Stimulated activated CD4-positive, alpha-beta T cell treated with anti-CD3 and anti-CD28 coated beads, Interleukin-4, amount 100 ng/mL, for 4 hours (primary cell): ENCODE data around the gene SCAF1.
"Not testable (repeated sequence)": the region's sequence is repeated elsewhere in the genome, so short reads cannot be mapped to it uniquely, and the experiment has no call there.

ENCODE experiments used
- DNase-seq, 2 experiments: peaks; one replicate each; pipeline ENCODE4 v3.0.0-alpha.2; 2020

Gene SCAF1

DNA sequence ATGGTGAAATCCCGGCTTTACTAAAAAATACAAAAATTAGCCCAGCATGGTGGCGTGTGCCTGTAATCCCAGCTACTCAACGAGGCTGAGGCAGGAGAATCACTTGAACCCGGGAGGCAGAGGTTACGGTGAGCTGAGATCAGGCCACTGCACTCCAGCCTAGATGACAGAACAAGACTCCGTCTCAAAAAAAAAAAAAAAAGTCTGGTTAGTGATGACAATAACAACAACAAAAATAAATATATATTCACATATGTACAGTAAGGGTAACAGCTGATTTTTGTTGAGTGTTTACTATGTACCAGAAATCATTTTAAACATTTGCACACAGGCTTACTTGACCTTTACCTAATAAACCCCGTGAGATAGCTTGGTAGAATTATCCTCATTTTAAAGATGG is 25.1 kb upstream of the SCAF1 start:
- DNase-seq: no peak

DNA sequence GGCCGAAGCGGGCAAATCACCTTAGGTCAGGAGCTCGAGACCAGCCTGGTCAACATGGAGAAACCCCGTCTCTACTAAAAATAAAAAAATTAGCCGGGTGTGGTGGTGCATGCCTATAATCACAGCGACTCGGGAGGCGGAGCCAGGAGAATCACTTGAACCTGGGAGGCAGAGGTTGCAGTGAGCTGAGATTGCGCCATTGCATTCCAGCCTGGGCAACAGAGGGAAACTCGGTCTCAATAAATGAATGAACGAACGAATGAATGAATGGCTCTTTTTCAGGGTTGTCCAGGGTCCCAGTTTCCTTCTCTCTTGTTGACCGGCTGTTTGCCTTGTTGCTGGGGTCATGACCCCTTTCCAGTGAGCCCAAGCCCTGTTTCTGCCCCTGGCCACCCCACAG is 24.1 kb upstream of the SCAF1 start:
- not testable (repeated sequence) for DNase-seq

DNA sequence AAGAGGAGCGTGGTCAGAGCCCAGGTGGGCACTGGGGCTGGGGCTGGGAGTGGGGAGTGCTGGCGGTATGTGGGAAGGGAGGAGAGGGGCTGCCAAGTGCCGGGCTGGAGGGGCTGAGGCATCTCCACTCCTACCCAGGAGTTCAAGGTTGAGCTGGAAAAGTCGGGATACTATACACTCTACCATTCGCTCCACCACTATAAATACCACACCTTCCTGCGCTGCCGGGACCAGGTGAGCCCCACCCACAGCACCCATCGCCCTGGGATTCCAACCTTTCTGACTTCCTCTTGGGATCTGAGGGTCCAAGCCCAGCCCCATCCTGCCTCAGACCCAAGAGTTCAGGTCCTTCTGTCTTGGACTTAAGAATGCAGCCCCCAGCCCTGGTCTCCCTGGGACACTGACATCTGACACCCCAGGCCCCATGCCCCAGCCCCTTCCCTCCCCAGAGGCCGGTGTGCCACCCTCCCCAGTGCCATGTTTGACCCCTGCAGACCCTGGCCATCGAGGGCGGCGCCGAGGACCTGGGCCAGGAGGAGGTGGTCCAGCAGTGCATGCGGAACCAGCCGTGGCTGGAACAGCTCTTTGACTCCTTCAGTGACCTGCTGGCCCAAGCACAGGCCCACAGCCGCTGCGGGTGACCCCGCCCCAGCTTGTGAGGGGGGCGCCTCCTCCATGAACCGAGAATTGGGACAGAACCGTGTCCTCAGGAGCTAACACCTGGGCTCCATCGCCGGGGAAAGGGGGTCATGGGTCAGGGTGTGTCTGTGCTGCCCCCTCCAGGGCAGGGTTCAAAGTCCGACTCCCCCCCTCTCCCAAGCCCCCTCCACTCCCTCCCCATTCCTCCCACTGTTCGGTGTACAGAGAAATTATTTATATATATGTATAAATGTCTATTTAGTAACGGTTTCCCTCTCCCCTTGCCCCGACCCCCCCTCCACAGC is 16.8 kb upstream of the SCAF1 start:
- DNase-seq: no peak

DNA sequence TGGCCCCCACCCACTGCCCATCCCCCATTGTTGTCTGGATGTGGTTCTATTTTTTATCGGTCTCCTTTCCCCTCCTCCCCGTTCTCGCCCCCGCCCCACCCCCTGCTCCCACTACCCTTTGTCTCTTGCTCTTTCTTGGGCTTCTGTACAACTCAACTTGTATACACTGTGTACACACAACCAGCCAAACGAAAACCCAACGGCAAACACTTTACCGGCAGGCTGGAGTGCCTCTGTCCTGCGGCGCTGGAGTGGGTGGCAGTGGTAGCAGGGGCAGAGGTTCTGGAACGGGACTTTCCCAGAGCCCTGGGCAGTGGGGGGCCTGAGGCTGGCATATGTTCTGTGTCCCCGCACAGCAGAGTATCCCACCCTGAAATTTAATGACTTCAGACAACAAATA is 15.8 kb upstream of the SCAF1 start:
- no peak for DNase-seq

DNA sequence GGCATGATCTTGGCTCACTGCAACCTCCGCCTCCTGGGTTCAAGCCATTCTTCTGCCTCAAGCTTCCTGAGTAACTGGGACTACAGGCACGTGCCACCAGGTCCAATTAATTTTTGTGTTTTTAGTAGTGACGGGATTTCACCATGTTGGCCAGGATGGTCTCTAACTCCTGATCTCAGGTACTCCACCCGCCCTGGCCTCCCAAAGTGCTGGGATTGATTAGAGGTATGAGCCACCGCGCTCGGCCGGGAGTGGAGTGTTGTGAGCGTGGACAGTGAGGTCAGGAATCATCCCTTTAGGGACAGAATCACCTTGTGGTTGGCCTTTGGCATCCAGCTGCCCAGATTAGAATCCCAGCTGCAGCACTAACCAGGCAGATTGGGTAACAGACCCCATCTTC is 12.3 kb upstream of the SCAF1 start:
- no peak for DNase-seq

DNA sequence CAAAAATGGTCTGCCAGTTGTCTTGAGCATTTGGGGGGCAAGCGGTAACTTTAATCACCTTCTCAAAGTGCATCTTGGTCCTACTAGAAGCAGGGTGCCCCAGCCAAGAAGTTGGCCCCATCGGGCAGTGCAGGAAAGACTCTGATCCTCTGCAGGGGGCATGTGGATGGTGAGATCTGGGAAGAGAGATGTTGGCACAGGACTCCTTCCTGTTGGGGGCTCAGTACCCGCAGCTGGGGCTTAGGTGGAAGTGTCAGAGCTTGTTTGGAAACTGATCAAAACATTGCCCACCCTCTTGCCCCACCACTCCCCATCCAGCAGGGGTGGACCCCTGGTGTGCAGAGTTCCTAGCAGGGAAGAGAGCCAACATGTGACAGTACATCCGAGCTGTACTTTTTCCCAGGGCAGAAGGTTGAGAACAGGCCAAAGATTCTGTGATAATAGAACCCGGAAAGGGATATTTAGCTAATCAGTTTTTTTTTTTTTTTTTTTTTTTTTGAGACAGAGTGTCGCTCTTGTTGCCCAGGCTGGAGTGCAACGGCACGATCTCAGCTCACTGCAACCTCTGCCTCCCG is 10.9 kb upstream of the SCAF1 start:
- no peak for DNase-seq

DNA sequence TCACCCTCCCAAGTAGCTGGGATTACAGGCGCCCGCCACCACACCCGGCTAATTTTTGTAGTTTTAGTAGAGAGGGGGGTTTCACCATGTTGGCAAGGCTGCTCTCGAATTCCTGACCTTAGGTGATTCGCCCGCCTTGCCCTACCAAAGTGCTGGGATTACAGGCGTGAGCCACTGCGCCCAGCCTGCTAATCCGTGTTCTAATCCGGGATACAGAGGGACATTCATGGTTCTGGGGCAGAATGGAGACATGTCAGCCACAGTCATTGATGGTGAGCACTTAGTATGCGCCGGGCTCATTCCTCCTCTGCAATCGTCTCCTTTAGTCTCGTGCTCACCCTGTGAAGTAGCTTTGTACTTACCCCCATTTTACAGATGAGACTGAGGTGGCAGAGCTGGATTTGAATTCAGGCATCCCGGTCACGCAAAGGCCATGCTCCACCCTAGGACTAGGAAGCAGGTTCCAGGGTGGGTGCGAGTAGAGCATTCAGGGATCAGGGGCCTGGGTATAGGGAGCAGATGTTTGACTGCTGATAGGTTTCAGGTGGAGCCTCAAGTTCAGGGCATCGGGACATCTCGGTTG is 10.3 kb upstream of the SCAF1 start:
- DNase-seq: no peak

DNA sequence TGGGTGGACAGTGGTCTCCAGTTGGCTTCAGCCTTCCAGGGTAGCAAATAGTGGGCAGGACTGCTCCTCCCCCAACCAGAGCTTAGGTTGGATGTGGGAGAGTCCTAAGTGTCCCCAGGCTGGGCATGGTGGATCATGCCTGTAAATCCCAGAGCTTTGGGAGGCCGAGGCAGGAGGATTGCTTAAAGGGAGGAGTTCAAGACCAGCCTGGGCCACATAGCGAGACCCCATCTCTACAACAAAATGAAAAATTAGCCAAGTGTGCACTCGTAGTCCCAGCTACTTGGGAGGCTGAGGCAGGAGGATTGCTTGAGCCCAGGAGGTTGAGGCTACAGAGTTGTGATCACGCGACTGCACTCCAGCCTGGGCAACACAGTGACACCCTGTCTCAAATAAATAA is 9.4 kb upstream of the SCAF1 start:
- no peak for DNase-seq

DNA sequence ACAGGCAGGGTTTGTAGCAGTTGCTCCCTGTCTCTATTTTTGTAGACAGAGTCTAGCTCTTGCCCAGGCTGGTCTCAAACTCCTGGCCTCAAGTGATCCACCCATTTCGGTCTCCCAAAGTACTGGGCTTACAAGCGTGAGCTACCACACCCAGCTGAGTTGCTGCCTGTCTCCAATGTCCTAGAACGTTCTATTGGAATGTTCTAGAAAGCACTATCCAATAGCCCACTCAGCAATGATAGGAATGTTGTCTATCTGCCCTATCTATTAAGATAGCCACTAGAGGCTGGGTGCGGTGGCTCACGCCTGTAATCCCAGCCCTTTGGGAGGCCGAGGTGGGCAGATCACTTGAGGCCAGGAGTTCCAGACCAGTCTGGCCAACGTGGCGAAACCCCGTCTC is 8.7 kb upstream of the SCAF1 start:
- DNase-seq: not testable (repeated sequence)

DNA sequence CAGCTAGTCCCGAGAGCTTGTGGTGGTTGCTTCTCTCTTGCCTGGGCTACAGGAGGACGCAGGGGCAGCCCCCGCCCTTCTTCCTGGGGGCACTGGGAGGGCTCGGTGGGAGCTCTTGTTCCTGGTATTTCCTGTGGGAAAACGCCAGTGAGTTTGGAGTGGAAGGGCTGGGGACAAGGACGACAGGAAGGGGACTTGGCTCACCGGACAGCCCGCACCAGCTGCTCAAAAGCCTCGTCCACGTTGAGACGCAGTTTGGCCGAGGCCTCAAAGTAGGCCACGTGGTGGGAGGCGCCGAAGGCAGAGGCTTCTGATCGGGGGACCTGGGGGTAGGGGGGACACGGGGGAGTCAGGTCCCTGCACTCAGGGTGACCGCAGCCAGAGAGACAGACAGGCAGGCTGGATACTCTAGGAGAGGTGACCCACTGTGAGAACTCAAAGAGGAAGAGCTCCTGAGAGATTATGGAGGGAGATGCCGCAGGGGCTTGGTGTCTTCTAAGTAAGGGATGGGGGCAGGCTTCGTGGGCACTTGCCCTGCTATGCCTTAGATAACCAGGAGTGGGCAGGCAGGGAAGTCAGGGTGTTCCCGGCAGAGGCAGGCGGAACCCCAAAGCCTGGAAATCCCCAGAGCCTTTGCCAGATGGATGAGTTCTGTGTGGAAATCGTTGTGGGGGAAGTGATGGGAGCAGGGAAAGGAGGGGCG is 6.3 kb upstream of the SCAF1 start:
- DNase-seq: no peak

DNA sequence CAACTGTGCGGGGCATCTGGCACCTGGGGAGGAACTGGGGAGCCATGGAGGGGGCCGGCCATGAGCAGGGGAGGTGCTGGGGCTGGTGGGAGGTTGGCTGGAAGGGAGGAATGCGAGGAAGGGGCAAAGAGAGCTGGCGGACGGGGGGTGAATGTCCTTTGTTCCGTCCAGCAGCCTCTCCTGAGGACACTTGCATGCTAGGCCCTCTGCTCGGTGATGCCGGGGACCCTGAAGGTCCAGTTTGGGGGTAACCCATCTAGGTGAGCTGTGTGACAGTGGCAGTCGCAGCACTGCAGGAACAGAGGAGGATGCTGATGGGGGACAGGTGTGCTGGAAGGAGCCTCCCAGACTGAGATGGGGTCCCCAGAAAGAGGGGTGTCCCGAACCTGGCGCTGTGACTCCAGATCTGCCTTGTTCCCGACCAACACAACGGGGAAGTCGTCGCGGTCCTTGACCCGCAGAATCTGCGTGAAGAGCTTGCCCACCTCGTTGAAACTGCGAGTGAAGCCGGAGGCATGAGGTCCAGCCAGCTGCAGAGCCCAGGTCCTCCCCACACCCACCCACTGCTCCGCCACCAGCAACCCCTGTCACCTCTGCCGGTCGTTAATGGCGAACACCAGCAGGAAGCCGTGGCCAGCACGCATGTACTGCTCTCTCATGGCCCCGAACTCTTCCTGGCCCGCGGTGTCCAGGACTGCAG is 5.6 kb upstream of the SCAF1 start:
- no peak for DNase-seq

DNA sequence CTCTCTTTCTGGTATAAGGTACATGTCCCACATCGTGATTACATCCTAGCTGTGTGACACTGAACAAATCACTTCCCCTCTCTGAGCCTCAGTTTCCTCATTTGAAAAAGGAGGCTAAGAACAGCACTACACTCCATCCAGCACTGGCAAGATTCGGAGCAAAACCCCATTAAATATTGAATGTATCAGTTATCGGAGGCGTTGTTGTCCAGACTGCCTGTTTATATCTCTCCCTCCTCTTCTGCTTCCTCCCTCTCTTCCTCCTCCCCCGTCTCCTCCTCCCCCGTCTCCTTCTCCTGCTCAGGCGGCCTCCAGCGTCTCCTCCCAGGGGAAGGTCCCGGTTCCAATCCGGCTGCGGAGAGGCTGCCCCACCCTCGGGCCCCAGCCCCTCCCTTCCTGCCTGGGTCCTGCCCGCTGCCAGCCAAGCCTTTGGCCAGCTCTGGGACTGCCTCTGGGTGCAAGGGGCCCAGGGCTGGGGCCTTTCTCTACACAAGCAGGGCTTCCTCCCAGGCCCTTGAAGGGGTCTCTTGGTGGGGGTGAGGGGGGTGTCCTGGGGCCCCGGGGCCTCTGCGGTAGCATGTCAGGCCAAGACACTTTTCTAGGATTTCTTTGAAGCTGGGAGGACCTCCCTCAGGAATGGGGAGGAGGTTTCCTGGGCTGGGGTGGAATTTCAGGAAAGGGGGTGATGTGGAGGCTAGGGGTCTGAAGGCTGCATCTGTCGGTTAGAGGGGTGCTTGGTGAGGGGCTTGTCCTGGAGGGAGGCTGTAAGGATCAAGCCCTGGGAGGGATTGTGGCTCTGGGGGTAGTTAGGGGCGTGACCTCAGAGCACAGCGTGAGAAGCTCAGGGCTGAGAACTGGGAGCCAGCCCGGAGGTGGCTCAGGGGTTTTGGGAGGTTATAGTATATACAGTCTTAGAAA is 3.9 kb upstream of the SCAF1 start:
- no peak for DNase-seq

DNA sequence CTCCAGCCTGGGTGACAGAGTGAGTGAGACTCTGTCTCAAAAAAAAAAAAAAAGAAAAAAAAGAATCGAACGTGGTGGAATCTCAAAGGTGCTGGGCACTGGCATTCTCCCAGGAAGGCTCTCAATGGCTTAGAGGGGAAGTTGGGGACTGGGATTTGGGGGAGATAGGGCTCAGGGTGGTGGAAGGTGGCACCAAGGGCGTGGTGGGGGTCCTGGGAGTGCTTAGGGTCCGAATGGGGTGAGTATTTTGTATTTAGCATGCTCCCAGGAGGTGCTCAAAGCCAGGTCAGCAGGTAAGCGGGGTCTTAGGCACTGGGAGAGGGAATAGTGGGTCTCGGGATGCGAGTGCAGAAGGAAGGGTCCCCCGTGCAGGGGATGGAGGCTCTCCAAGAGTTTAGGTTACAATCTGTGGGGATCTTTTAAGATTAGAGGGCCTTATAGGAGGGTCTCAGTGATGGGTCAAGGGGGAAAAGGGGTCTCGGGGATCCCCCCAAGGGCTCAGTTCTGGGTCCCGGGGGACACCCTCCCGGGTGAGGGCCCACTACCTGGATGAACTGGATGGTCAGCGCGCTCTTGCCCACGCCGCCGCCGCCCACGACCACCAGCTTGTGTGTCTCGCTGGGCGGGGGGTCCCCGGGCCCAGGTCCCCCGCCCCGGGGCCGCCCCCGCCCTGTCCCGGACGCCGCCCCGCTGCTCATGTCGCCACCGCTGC is 2.5 kb upstream of the SCAF1 start:
- no peak for DNase-seq

DNA sequence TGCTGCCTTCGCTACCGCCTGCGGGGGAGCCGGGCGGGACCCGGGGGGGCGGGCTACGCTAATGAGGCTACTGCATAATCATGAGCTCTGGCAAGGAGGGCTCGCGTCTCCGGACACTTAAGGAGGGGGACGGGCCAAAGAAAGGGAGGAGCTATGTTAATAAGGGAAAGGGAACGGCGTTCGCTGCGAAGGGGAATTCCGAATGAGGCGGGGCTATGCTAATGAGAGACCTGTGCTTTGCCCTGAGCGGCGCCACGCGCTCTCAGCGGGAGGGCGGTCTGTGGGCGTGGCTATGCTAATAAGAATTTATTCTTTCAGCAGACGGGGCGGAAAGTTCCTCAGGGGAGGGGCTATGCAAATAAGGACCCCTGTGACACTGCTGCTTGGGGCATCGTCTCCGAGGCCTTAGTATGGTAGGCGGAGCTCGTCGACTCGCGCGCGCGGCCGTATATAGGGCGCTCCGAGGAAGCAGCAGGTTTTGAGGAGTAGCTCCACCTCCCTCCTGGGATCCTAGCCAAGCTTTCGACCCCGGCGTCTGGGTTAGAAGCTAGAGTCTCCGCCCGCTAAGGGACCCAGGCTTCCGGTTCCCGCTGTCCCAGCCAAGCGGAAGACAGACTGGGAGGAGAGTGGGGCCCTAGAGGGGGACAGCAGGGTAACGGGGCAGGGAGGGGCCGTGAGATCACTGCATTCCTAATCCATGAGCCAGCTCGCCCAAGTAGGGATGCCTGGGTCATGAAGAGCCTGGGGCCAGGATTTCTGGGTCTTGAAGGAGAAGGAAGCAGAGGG is 1.7 kb upstream of the SCAF1 start, which contains the start of gene RRAS:
Gene RRAS (minus strand): TSS at position 31 of the 786 bp plus-strand sequence. CDS start 45 bp downstream, outside the sequence.
- DNase-seq: peak; percentile 99 to 100

DNA sequence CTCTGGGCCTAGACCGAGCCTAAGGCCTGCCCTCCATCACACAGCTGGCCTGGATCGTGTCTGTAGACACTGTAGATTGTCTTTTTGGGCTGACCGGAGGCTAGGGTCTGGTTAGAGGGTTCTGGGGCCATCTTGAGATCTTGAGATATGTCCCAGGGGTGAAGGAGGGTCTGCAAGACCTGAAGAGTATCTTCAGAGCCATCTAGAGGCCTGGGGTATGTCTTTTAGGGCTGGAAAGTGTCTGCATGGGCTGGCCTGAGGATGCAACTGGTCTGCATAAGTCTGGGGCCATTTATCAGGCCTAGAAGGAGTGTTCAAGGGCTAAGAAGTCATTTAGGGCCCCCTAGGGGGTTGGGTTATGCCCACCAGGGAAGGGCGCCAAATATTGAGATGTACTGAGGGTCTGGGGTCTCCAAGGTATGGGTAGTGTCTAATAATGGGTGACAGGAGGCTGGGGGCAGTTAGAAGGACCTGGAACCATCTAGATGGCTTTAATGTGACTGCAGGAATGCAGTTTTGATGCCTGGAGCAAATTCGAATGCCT is 555 bp downstream of the SCAF1 start:
- no peak for DNase-seq

DNA sequence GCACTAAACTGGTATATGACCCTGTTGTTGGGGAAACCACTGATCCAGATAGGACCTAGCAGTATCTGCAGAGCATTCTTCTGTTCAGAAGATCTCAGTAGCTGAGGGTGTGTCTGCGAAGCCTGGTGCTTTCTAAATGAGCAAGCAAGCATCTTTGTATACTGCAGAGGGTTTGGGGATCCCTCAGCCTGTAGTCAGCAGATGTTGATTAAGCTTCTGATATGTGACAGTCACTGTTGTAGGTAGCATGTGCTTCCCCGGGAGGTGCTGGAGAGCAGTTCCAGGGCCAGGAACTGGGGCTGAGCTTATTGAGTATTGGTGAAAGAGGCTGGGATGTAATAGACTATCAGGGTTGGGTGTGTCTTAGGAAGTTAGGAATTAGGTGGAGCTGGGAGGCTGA is 1.5 kb downstream of the SCAF1 start:
- no peak for DNase-seq

DNA sequence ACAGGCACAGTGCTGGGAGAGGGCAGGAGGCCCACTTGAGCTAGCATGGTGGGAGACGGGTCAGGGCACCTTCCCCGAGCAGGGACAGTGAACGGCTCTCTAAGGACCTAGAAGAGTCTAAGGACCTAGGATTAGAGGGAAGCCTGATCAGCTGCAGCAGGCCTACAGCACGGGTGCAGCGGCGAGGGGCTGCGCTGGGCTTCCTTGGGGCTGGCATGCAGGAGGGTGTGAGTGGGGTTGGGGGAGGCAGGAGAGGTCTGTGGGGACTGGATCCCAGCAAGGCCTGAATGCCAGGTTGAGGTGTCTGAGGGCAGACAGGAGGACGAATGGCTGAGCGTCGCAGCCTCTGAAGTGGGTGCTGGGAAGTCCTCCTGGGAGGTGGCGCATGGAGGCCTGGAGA is 3.6 kb downstream of the SCAF1 start:
- DNase-seq: no peak

DNA sequence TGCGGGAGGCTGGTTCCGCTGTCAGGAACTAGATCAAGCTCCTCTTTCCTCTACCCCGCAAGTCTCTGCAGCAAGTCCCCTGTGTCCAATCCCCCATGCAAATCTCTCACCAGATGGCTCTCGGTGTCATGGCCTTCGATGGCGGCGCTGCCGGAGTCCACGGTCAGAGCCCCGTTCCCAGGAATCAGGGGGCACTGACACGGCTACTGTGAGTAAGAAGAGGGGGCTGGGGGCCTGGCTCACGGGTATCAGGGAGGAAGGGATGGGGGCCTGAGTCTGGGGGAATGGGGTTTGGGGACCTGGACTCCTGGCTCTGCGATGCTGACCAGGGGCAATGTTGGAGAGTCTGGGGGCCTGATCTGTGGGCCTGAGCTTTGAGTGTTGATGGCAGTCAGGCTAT is 4.0 kb downstream of the SCAF1 start:
- DNase-seq: no peak

DNA sequence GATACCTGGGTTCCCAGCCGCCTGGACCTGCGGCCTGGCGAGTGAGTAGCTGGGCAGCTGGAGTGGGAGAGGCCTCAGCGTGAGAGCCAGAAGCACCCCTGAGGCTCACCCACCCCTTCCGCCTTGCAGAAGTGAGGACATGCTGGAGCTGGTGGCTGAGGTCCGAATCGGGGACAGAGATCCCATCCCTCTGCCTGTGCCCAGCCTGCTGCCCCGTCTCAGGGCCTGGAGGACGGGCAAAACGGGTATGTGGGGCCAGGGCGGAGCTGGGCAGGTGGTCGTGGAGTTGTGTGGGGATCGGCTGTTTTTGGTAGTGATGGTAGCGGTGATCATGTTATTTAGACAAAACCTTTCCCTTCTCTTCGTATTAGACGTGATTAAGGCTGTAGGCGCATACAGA is 4.6 kb downstream of the SCAF1 start:
- no peak for DNase-seq
